ENCODE results near the gene NFS1. TPM values are rescaled to one million over a fixed set of nuclear protein-coding genes. Genes with fewer than 3 reads are reported as not detected.

The NFS1 gene
- total and polyA plus RNA-seq, 12 donors, result 29.5 to 69.0 (median 57.1) TPM

DNA sequence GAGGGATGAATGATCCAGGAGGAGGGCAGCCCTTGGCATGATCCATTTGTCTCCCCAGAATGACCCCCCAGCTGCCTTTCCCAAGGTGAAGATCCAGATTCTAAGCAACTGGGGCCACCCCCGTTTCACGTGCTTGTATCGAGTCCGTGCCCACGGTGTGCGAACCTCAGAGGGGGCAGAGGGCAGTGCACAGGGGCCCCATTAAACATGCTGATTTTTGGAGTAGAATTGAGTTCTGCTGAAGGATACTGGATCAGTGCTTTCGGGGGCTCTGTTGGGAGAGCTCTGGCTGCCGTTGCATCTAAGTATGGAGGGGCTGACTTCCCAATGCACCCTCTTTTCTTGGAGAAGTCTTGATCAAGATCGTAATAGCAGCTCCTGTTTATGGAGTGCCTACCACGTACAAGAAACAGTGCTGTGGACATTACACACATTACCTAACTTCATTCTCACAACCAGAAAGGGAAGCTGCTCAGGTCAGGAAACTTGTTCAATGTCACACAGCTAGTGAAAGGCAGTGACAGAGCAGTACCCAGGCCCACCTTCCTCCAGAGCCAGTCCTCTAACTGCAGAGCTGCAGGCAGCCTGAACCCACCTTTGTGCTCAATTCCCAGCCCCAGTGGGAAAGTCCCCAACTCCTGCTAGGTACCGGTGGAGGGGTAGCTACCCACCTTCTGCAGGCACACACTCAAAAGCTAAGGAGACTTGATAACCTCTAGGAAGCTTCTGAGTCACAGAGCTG lies 78.2 kb downstream of the NFS1 start:
- DNase-seq (no peak), ATAC-seq (no peak)
- Histone ChIP-seq H3K4me3 (no peak overlapping the region), H3K36me3 (peaks cover 0 to 40% (median 16%) of the 10 kb centered on the region in 9 donors), H3K4me1 (peaks cover 16 to 37% (median 30%) of the 10 kb centered on the region in 9 donors), H3K9me3 (no peaks in the 10 kb centered on the region), H3K27ac (no peak overlapping the region), H3K27me3 (peaks cover 0 to 7% (median 0%) of the 10 kb centered on the region in 7 donors)
- WGBS, 2 donors, result 94 to 95% methylated on average over 11 of the region's 11 CpGs
- intact Hi-C loops (cut with DNase I), result no loop called here
- TF ChIP-seq CTCF (IDR thresholded peaks at IDR 0.05), result no peak

- intact Hi-C loops (cut with DNase I), result loop anchor here in 6 of 10 donors (5.0 to 10.0 kb wide), 4 partner anchors 43 to 77 kb away; partner anchors contain the start of genes CPNE1 (in 6 of the 6), RBM12 (in 6 of the 6), ERGIC3 (in 1 of the 6) and NFS1 (in 1 of the 6)
- Histone ChIP-seq H3K4me1 (peaks cover 19 to 44% (median 36%) of the 10 kb centered on the region in 9 donors), H3K36me3 (peaks cover 0 to 24% (median under 1%) of the 10 kb centered on the region in 9 donors), H3K27me3 (peaks cover 0 to 7% (median 0%) of the 10 kb centered on the region in 7 donors), H3K27ac (peak overlapping the region in 4 of 10 donors; percentile 19 to 94 (median 46)), H3K4me3 (peak overlapping the region; percentile 23 to 80 (median 54)), H3K9me3 (no peaks in the 10 kb centered on the region)
- ATAC-seq, result peak in 7 of 8 donors; percentile 10 to 48 (median 25)
- peak in 4 of 9 donors; percentile 35 to 45 (median 40) for TF ChIP-seq CTCF (IDR thresholded peaks at IDR 0.05)
- WGBS, 2 donors, result 6% methylated on average over 47 to 49 of the region's 49 CpGs
- DNase-seq, result peak; percentile 79 to 83
Observed at GRCh38 chr20:35619196-35620095, 79.7 kb downstream of the NFS1 start.

DNA sequence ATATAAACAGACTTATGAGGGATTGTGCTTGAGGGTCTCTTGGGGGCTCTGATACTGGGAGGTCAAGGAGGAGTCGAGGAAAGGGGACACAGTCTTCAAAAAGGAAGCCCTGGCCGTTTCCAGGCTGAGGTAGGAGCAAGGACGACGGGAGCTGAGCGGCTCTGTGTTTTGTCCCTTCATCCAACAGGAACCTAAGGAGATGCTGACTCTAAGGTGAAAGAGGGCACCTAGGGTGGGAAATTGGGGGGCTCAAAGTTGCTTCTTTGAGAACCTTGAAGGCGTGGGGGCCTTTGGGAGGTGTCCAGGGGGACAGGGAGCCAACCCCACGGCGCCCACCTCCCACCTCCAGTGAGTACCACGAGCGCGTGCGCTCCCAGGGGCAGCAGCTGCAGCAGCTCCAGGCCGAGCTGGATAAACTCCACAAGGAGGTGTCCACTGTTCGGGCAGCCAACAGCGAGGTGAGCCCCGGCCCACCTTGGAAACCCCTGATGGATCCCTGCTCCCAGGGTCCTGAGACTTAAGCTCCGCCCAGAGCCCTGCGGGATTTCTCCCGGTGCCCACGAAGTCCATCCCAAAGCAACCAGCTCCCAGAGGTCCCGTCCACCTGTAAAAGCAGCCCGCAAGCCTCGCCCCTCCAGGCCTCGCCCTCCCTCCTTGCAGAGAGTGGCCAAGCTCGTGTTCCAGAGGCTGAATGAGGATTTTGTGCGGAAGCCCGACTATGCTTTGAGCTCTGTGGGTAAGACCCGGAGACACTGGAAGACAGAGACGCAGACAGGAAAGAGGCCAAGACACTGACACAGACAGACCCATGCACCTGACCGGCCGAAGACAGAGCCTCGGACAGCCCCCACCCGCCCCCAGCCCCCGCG lies 80.7 kb downstream of the NFS1 start:
- no peak for TF ChIP-seq CTCF (IDR thresholded peaks at IDR 0.05)
- H3K4me3 ChIP-seq, result peak overlapping the region; percentile 23 to 80 (median 54)
- peaks cover 0 to 7% (median 0%) of the 10 kb centered on the region in 7 donors for H3K27me3 ChIP-seq
- WGBS, 2 donors, result 8 to 12% methylated on average over 35 of the region's 35 CpGs
- DNase-seq, result peak in 1 of 2 donors; percentile 33
- H3K36me3 ChIP-seq, result peaks cover 0 to 19% (median 0%) of the 10 kb centered on the region in 9 donors
- peaks cover 19 to 44% (median 36%) of the 10 kb centered on the region in 9 donors for H3K4me1 ChIP-seq
- intact Hi-C loops (cut with DNase I), result loop anchor here in 6 of 10 donors (5.0 to 10.0 kb wide), 4 partner anchors 44 to 76 kb away; partner anchors contain the start of genes CPNE1 (in 6 of the 6), RBM12 (in 6 of the 6), ERGIC3 (in 1 of the 6) and NFS1 (in 1 of the 6)
- no peak for ATAC-seq
- peak overlapping the region in 6 of 10 donors; percentile 19 to 94 (median 79) for H3K27ac ChIP-seq
- H3K9me3 ChIP-seq, result no peaks in the 10 kb centered on the region

Other genes starting within 250 kb of the NFS1 start
- 10 to 100 TPM in 9 of 10 donors, 1 to 10 TPM in 1; 9.6 to 18.8 (median 13.8) TPM for gene CEP250, start 243.8 kb downstream of the NFS1 start, total RNA-seq
- 10 to 100 TPM in 1 of 2 donors, 1 to 10 TPM in 1; 4.8 to 15.4 TPM for gene CEP250, start 243.8 kb downstream of the NFS1 start, polyA plus RNA-seq
- not detected for gene C20orf173, start 169.7 kb downstream of the NFS1 start, total RNA-seq
- gene C20orf173, start 169.7 kb downstream of the NFS1 start, polyA plus RNA-seq, result not detected
- gene ERGIC3, start 157.3 kb downstream of the NFS1 start, total RNA-seq, result 100 to 1,000 TPM in 6 of 10 donors, 10 to 100 TPM in 4; 40.9 to 143 (median 102) TPM
- gene ERGIC3, start 157.3 kb downstream of the NFS1 start, polyA plus RNA-seq, result 100 to 1,000 TPM; 101 to 129 TPM
- gene SPAG4, start 83.5 kb downstream of the NFS1 start, total RNA-seq, result 10 to 100 TPM in 1 of 10 donors, 1 to 10 TPM in 9; 2.7 to 11.7 (median 4.1) TPM
- gene SPAG4, start 83.5 kb downstream of the NFS1 start, polyA plus RNA-seq, result 1 to 10 TPM; 4.4 to 8.7 TPM
- gene CPNE1, start 34.5 kb downstream of the NFS1 start, total RNA-seq, result 10 to 100 TPM; 25.8 to 83.2 (median 53.7) TPM
- gene CPNE1, start 34.5 kb downstream of the NFS1 start, polyA plus RNA-seq, result 100 to 1,000 TPM in 1 of 2 donors, 10 to 100 TPM in 1; 49.5 to 114 TPM
- 10 to 100 TPM; 44.6 to 63.0 (median 52.2) TPM for gene RBM12, start 34.5 kb downstream of the NFS1 start, total RNA-seq
- 1 to 10 TPM; 6.0 to 10.0 TPM for gene RBM12, start 34.5 kb downstream of the NFS1 start, polyA plus RNA-seq
- gene ROMO1, start 53 bp upstream of the NFS1 start, total RNA-seq, result 100 to 1,000 TPM; 128 to 193 (median 156) TPM
- gene ROMO1, start 53 bp upstream of the NFS1 start, polyA plus RNA-seq, result 100 to 1,000 TPM; 595 to 734 TPM
- gene RBM39, start 42.9 kb upstream of the NFS1 start, total RNA-seq, result 100 to 1,000 TPM; 110 to 170 (median 124) TPM
- 100 to 1,000 TPM in 1 of 2 donors, 10 to 100 TPM in 1; 98.8 to 412 TPM for gene RBM39, start 42.9 kb upstream of the NFS1 start, polyA plus RNA-seq
- 10 to 100 TPM; 31.9 to 44.7 (median 37.8) TPM for gene PHF20, start 72.7 kb upstream of the NFS1 start, total RNA-seq
- gene PHF20, start 72.7 kb upstream of the NFS1 start, polyA plus RNA-seq, result 10 to 100 TPM; 23.4 to 34.1 TPM